ENCODE results near the gene ABCC10. TPM values are rescaled to one million over a fixed set of nuclear protein-coding genes. Genes with fewer than 3 reads are reported as not detected.

Gene ABCC10
- total RNA-seq, 1 experiment from 2014 or later, result 25.9 TPM

DNA sequence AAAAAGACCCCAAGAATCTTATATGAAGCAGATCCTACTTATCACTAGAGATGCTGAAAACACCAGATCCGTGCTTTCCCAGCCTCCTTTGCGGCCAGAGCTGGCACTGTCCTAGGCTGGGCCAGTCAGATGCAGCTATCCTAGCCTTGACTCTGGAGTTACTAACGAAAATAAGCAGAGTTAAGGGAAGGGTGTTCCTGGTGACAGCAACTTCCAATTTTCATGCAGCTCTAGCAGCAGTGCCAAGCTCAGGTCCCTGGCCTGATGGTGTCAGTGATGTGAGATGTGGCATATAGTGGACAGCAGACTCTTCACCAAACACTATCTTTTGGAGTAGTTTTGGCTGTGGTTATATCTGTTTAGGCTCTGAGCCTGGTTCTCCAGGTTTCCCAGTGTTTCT lies 25.6 kb upstream of the ABCC10 start:
- Mint-ChIP-seq H3K4me3 (ENCODE audit: unreplicated experiment) (no peak overlapping the region), H3K36me3 (ENCODE audit: insufficient read depth, unreplicated experiment) (no peaks in the 10 kb centered on the region), H3K27me3 (ENCODE audit: insufficient read depth, unreplicated experiment) (no peaks in the 10 kb centered on the region), H3K4me1 (ENCODE audit: insufficient read depth, unreplicated experiment) (peaks cover 7% of the 10 kb centered on the region), H3K9me3 (ENCODE audit: unreplicated experiment) (no peaks in the 10 kb centered on the region), H3K27ac (ENCODE audit: low read depth, unreplicated experiment) (no peak overlapping the region)
- BruUV-seq (replicated peaks), result no TSS peak
- ChIA-PET CTCF (interaction anchor here (0.8 kb wide), 1 partner anchor 9 kb away, joined by 3 read pairs; no protein-coding TSS in a partner anchor), POLR2A (no interaction called here)
- DNase-seq (ENCODE audit: unreplicated experiment), result no peak
- TF ChIP-seq, protein P1, sequence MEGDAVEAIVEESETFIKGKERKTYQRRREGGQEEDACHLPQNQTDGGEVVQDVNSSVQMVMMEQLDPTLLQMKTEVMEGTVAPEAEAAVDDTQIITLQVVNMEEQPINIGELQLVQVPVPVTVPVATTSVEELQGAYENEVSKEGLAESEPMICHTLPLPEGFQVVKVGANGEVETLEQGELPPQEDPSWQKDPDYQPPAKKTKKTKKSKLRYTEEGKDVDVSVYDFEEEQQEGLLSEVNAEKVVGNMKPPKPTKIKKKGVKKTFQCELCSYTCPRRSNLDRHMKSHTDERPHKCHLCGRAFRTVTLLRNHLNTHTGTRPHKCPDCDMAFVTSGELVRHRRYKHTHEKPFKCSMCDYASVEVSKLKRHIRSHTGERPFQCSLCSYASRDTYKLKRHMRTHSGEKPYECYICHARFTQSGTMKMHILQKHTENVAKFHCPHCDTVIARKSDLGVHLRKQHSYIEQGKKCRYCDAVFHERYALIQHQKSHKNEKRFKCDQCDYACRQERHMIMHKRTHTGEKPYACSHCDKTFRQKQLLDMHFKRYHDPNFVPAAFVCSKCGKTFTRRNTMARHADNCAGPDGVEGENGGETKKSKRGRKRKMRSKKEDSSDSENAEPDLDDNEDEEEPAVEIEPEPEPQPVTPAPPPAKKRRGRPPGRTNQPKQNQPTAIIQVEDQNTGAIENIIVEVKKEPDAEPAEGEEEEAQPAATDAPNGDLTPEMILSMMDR (IDR thresholded peaks at IDR 0.05; ENCODE audit: unreplicated experiment), result no peak
- intact Hi-C loops (cut with micrococcal nuclease), result no loop called here

GRCh38 chr6:43402820-43403219 lies 24.5 kb upstream of the ABCC10 start:
- no peaks in the 10 kb centered on the region for H3K27me3 Mint-ChIP-seq (ENCODE audit: insufficient read depth, unreplicated experiment)
- no peaks in the 10 kb centered on the region for H3K36me3 Mint-ChIP-seq (ENCODE audit: insufficient read depth, unreplicated experiment)
- ChIA-PET CTCF (interaction anchor here (0.5 kb wide), 1 partner anchor 19 kb away, joined by 3 read pairs; no protein-coding TSS in a partner anchor), POLR2A (no interaction called here)
- BruUV-seq (replicated peaks), result no TSS peak
- TF ChIP-seq, protein P1 (IDR thresholded peaks at IDR 0.05; ENCODE audit: unreplicated experiment), result no peak
- H3K9me3 Mint-ChIP-seq (ENCODE audit: unreplicated experiment), result no peaks in the 10 kb centered on the region
- H3K4me3 Mint-ChIP-seq (ENCODE audit: unreplicated experiment), result no peak overlapping the region
- DNase-seq (ENCODE audit: unreplicated experiment), result peak; percentile 18
- intact Hi-C loops (cut with micrococcal nuclease), result no loop called here
- H3K27ac Mint-ChIP-seq (ENCODE audit: low read depth, unreplicated experiment), result no peak overlapping the region
- peaks cover 7% of the 10 kb centered on the region for H3K4me1 Mint-ChIP-seq (ENCODE audit: insufficient read depth, unreplicated experiment)

- Mint-ChIP-seq H3K9me3 (ENCODE audit: unreplicated experiment) (no peaks in the 10 kb centered on the region), H3K36me3 (ENCODE audit: insufficient read depth, unreplicated experiment) (no peaks in the 10 kb centered on the region), H3K4me3 (ENCODE audit: unreplicated experiment) (no peak overlapping the region), H3K4me1 (ENCODE audit: insufficient read depth, unreplicated experiment) (peaks cover 7% of the 10 kb centered on the region), H3K27me3 (ENCODE audit: insufficient read depth, unreplicated experiment) (no peaks in the 10 kb centered on the region), H3K27ac (ENCODE audit: low read depth, unreplicated experiment) (no peak overlapping the region)
- intact Hi-C loops (cut with micrococcal nuclease), result no loop called here
- no TSS peak for BruUV-seq (replicated peaks)
- DNase-seq (ENCODE audit: unreplicated experiment), result no peak
- CTCF ChIA-PET, result no interaction called here
- POLR2A ChIA-PET, result interaction anchor here (0.6 to 1.6 kb wide), 3 partner anchors 11 to 35 kb away, joined by 3 to 4 read pairs (median 4); partner anchors contain the start of gene ABCC10
- TF ChIP-seq, protein P1 (IDR thresholded peaks at IDR 0.05; ENCODE audit: unreplicated experiment), result no peak
Measured at GRCh38 chr6:43405354-43405753, 22.0 kb upstream of the ABCC10 start.

DNA sequence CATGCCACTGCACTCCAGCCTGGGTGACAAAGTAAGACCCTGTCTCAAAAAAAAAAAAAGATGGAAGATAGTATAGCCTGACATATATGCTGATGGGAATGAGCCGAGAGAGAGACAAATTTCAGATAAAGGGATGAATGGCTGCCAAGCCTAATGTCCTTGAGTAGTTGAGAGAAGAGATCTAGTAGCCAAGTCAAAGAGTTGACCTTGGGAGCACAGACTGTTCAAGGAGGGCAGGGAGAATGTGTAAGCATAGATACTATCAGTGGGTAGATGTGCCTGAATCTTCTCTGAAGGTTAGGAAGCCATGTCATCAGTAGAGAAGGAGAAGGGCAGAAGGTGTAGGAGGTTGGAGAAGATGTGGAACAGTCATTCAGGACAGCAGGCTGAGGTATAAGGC lies 20.0 kb upstream of the ABCC10 start:
- Mint-ChIP-seq H3K4me3 (ENCODE audit: unreplicated experiment) (no peak overlapping the region), H3K9me3 (ENCODE audit: unreplicated experiment) (no peaks in the 10 kb centered on the region), H3K27ac (ENCODE audit: low read depth, unreplicated experiment) (no peak overlapping the region), H3K4me1 (ENCODE audit: insufficient read depth, unreplicated experiment) (peaks cover 7% of the 10 kb centered on the region), H3K27me3 (ENCODE audit: insufficient read depth, unreplicated experiment) (no peaks in the 10 kb centered on the region), H3K36me3 (ENCODE audit: insufficient read depth, unreplicated experiment) (no peaks in the 10 kb centered on the region)
- TF ChIP-seq, protein P1 (IDR thresholded peaks at IDR 0.05; ENCODE audit: unreplicated experiment), result no peak
- BruUV-seq (replicated peaks), result no TSS peak
- POLR2A ChIA-PET, result interaction anchor here (0.6 kb wide), 1 partner anchor 8 kb away, joined by 3 read pairs; no protein-coding TSS in a partner anchor
- no peak for DNase-seq (ENCODE audit: unreplicated experiment)
- CTCF ChIA-PET, result no interaction called here
- intact Hi-C loops (cut with micrococcal nuclease), result no loop called here

All from MCF 10A (cell line).